WTC11 (cell line): ENCODE results near the gene PDLIM7.

Experiments
- E2F4 ChIP-seq: sonication (generic); formaldehyde crosslinking; IDR thresholded peaks from 2 replicates; pipeline ENCODE4 v1.8.1; 2022; ENCODE audit warnings: low read depth, mild to moderate bottlenecking, moderate library complexity, missing genetic modification reagents, borderline replicate concordance
- ESRRA ChIP-seq: sonication (generic); formaldehyde crosslinking; IDR thresholded peaks from 2 replicates; pipeline ENCODE4 v1.8.1; 2022; ENCODE audit warnings: mild to moderate bottlenecking, missing genetic modification reagents, borderline replicate concordance
- FOXJ3 ChIP-seq: sonication (generic); formaldehyde crosslinking; IDR thresholded peaks from 2 replicates; pipeline ENCODE4 v1.9.0; 2021; ENCODE audit warnings: missing genetic modification reagents, mild to moderate bottlenecking, borderline replicate concordance
- FOXK1 ChIP-seq: sonication (generic); formaldehyde crosslinking; IDR thresholded peaks from 2 replicates; pipeline ENCODE4 v1.8.0; 2022; ENCODE audit warnings: mild to moderate bottlenecking, moderate library complexity, missing genetic modification reagents
- FOXP4 ChIP-seq: sonication (generic); formaldehyde crosslinking; IDR thresholded peaks from 2 replicates; pipeline ENCODE4 v1.8.0; 2022; ENCODE audit warnings: mild to moderate bottlenecking, missing genetic modification reagents
- GRHL2 ChIP-seq: fragments of 250-450 bp; sonication (Bioruptor Pico); IDR thresholded peaks from 2 replicates; pipeline ENCODE4 v1.8.0; 2022; ENCODE audit warnings: mild to moderate bottlenecking, moderate library complexity; ENCODE audit not compliant: insufficient replicate concordance, severe bottlenecking
- MAX ChIP-seq: sonication (generic); formaldehyde crosslinking; IDR thresholded peaks from 2 replicates; pipeline ENCODE4 v1.8.0; 2022; ENCODE audit warnings: mild to moderate bottlenecking, missing genetic modification reagents
- RORB ChIP-seq: fragments of 250-450 bp; sonication (Bioruptor Pico); IDR thresholded peaks from 2 replicates; pipeline ENCODE4 v1.9.0; 2021; ENCODE audit warnings: mild to moderate bottlenecking
- TF ChIP-seq, protein P1 (sequence below): fragments of 200-600 bp; IDR thresholded peaks from 2 replicates; pipeline ENCODE4 v1.8.0; 2022; ENCODE audit warnings: antibody characterized with exemption
- TF ChIP-seq, protein P2 (sequence below): sonication (generic); formaldehyde crosslinking; IDR thresholded peaks from 2 replicates; pipeline ENCODE4 v1.8.1; 2023; ENCODE audit warnings: mild to moderate bottlenecking, missing genetic modification reagents
- TF ChIP-seq, protein P3 (sequence below): sonication (generic); formaldehyde crosslinking; IDR thresholded peaks from 2 replicates; pipeline ENCODE4 v1.8.0; 2022; ENCODE audit warnings: mild to moderate bottlenecking, missing genetic modification reagents
- TF ChIP-seq, protein P4 (sequence below): fragments of 250-450 bp; sonication (Bioruptor Pico); IDR thresholded peaks from 2 replicates; pipeline ENCODE4 v1.8.0; 2021; ENCODE audit warnings: mild to moderate bottlenecking

GRCh38 chr5:177433658-177434217 is 63.7 kb downstream of the PDLIM7 start:
- TF ChIP-seq, protein P1, sequence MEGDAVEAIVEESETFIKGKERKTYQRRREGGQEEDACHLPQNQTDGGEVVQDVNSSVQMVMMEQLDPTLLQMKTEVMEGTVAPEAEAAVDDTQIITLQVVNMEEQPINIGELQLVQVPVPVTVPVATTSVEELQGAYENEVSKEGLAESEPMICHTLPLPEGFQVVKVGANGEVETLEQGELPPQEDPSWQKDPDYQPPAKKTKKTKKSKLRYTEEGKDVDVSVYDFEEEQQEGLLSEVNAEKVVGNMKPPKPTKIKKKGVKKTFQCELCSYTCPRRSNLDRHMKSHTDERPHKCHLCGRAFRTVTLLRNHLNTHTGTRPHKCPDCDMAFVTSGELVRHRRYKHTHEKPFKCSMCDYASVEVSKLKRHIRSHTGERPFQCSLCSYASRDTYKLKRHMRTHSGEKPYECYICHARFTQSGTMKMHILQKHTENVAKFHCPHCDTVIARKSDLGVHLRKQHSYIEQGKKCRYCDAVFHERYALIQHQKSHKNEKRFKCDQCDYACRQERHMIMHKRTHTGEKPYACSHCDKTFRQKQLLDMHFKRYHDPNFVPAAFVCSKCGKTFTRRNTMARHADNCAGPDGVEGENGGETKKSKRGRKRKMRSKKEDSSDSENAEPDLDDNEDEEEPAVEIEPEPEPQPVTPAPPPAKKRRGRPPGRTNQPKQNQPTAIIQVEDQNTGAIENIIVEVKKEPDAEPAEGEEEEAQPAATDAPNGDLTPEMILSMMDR = no peak
- TF ChIP-seq E2F4 (CRISPR knock-in tag) (no peak), GRHL2 (CRISPR knock-in tag) (no peak), RORB (no peak), FOXK1 (CRISPR knock-in tag) (no peak), FOXP4 (no peak), FOXJ3 (CRISPR knock-in tag) (no peak), MAX (CRISPR knock-in tag) (no peak), ESRRA (CRISPR knock-in tag) (no peak)
- TF ChIP-seq, protein P2, sequence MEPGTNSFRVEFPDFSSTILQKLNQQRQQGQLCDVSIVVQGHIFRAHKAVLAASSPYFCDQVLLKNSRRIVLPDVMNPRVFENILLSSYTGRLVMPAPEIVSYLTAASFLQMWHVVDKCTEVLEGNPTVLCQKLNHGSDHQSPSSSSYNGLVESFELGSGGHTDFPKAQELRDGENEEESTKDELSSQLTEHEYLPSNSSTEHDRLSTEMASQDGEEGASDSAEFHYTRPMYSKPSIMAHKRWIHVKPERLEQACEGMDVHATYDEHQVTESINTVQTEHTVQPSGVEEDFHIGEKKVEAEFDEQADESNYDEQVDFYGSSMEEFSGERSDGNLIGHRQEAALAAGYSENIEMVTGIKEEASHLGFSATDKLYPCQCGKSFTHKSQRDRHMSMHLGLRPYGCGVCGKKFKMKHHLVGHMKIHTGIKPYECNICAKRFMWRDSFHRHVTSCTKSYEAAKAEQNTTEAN (CRISPR knock-in tag) = no peak
- TF ChIP-seq, protein P3, sequence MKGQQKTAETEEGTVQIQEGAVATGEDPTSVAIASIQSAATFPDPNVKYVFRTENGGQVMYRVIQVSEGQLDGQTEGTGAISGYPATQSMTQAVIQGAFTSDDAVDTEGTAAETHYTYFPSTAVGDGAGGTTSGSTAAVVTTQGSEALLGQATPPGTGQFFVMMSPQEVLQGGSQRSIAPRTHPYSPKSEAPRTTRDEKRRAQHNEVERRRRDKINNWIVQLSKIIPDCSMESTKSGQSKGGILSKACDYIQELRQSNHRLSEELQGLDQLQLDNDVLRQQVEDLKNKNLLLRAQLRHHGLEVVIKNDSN (CRISPR knock-in tag) = no peak
- TF ChIP-seq, protein P4, sequence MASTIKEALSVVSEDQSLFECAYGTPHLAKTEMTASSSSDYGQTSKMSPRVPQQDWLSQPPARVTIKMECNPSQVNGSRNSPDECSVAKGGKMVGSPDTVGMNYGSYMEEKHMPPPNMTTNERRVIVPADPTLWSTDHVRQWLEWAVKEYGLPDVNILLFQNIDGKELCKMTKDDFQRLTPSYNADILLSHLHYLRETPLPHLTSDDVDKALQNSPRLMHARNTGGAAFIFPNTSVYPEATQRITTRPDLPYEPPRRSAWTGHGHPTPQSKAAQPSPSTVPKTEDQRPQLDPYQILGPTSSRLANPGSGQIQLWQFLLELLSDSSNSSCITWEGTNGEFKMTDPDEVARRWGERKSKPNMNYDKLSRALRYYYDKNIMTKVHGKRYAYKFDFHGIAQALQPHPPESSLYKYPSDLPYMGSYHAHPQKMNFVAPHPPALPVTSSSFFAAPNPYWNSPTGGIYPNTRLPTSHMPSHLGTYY (CRISPR knock-in tag) = no peak
